ENCODE results near the gene TCEAL3. TPM values are rescaled to one million over a fixed set of nuclear protein-coding genes. Genes with fewer than 3 reads are reported as not detected.

The TCEAL3 gene, protein sequence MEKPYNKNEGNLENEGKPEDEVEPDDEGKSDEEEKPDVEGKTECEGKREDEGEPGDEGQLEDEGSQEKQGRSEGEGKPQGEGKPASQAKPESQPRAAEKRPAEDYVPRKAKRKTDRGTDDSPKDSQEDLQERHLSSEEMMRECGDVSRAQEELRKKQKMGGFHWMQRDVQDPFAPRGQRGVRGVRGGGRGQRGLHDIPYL
- 21.0 TPM for total RNA-seq

GRCh38 chrX:103607364-103608305, at the start of gene TCEAL3:
TSS of gene TCEAL3 (plus strand) at chrX:103607963. CDS start at chrX:103609065, 1,102 bp downstream.

DNA sequence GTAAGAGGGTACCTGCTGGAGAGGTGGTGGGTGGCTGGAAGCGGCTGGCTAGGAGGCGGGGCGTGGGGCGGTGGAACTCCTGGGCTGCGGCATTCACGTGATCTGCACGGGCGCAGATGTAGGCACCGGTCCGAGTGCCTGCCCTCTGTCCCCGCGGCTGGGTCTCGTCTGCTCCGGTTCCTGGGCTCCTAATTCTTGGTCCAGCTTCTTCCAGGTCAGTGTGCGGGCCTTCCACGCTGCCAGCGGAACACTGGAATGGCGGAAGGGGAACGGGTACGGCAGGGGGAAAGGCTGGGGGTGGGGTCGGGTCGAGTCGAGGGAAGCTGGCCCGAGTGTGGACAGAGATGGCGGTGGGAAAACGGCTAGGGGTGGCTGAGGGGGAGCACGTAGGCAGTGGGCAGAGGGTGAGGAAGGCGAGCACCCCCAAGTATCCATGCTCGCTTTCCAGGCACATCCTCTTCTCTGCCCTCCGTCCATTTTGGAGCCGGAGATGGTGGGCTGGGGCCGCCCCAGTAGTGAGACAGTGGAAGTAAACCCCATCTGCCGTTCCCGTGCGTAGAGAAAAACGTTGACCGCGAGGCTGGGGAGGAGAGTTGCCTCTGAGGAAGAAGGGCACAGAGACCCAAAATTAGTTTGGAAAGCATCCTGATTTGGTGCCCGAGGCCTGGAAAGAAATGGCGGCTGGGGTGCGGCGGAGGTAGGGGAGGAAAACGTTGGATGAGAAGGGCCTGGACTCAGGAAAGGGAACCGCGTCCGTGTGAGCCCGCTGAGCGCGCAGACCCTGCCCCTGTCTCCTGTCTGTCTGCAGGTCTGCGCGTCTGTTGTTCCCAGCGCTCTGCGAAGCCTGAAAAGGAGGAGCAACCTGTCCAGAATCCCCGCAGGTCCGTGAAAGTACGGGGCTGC, 22.1 kb upstream of the TCEAL3 start, which contains the start of gene TCEAL4:
Gene TCEAL4 (plus strand): TSS at position 105 of the 903 bp plus-strand sequence. CDS start 1,161 bp downstream, outside the sequence.

DNA sequence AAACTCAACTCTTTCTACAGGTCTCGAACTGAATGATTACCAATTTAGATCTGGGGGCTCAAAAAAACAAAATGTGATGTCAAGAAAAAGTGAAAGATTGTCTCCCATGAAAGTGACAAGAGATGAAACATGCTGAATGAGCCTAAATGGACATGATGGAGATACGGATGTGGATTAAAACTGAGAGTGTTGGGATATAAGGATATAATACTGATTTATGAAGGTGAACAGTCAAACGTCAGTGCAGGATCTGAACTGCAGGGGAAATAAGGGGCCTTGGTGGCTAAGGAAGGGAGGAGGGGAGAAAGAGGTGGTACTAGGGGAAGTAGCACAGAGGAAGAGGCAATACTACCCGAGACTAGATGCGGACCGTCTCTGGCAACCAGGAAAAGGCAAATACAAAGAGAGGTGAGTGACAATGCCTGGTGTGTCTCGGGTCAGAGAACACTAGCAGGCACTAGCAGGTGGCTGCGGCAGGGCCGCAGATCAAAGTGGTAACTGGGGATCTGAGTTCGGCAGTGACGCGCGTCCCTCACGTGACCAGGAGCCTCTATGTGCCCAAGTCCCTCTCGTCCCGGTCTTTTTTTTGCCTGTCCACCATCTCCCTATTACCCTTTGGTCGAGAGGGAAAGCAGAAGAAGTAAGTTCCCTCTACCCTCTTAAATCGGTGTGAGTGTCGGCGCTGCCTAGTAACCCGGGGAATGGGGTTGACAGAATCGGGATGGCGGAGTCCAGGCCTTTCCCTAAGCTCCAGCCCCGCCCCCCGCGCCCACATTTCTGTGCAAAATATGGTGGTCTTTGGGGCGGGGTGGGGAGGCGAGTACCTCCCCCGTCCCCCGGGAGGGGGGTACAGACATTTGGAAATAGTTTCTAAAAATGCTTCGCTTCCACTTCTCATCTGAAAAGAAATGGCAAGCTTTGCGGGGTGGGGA, 20.9 kb downstream of the TCEAL3 start, which contains the start of gene TCEAL1:
Gene TCEAL1 (plus strand): TSS at position 590 of the 932 bp plus-strand sequence. CDS start 942 bp downstream, outside the sequence.

Other genes starting within 250 kb of the TCEAL3 start
- gene BEX3, start 231.4 kb upstream of the TCEAL3 start, total RNA-seq, result 289 TPM
- gene RAB40A, start 88.5 kb upstream of the TCEAL3 start, total RNA-seq, result 1.8 TPM
- gene TCEAL4, start 22.4 kb upstream of the TCEAL3 start, total RNA-seq, result 62.1 TPM
- 47.3 TPM for gene TCEAL1, start 21.0 kb downstream of the TCEAL3 start, total RNA-seq
- 378 TPM for gene MORF4L2, start 78.7 kb downstream of the TCEAL3 start, total RNA-seq
- not detected for gene TMEM31, start 102.9 kb downstream of the TCEAL3 start, total RNA-seq
- 43.8 TPM for gene PLP1, start 168.9 kb downstream of the TCEAL3 start, total RNA-seq
- gene RAB9B, start 224.3 kb downstream of the TCEAL3 start, total RNA-seq, result 46.6 TPM

All from diencephalon (tissue), 1 donor.